ENCODE measurements around the gene CENPP. TPM values are rescaled to one million over a fixed set of nuclear protein-coding genes. Genes with fewer than 3 reads are reported as not detected.
A peak's percentile ranks its signal among the peaks of the same experiment; 100 is the strongest.
"Not testable (repeated sequence)": the region's sequence is repeated elsewhere in the genome, so short reads cannot be mapped to it uniquely, and the experiment has no call there.

Gene CENPP
- polyA plus RNA-seq, 3 donors from 2014 or later, result 4.5 to 9.7 (median 4.7) TPM

DNA sequence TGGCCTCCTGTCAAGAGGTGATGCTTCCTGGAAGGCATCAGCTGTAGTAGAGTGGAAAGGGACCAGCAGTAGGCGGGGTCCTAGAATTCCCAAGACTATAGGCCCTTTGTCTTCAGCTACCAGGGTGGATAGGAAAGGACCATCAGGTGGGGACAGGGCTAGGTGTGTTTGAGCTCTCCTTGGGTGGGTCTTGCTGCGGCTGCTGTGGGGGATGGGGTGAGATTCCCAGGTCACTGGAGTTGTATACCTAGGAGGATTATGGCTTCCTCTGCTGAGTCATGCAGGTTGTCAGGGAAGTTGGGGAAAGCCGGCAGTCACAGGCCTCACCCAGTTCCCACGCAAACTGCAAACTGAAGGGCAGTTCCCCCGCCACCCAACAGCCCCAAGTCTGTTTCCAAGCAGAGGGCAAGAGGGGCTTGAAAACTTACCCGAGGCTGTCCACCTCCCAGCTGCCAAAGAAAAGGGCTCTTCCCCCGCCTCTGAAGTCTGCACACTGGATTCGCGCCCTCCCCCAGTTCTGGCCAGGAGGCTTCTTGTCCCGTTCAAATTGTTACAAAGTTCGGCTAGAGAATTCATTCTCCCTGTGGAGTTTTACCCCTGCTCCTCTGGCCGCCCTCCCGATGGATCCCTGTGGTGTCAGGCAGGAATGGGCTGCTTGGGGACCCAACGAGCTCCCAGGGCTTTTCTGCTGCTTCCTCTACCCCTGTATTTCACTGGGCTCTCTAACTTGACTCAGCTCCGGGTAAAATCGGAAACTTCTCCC lies 233.0 kb downstream of the CENPP start:
- no peaks in the 10 kb centered on the region for H3K9me3 Mint-ChIP-seq
- peaks cover 0 to 4% of the 10 kb centered on the region in 2 donors for H3K4me1 Mint-ChIP-seq
- no peak overlapping the region for H3K4me3 Mint-ChIP-seq
- no peaks in the 10 kb centered on the region for H3K27me3 Mint-ChIP-seq (ENCODE audit: low read depth in 3 of 3)
- DNase-seq, result no peak
- peaks cover 0 to 6% (median 0%) of the 10 kb centered on the region in 3 donors for H3K36me3 Mint-ChIP-seq
- H3K27ac Mint-ChIP-seq, result no peak overlapping the region

DNA sequence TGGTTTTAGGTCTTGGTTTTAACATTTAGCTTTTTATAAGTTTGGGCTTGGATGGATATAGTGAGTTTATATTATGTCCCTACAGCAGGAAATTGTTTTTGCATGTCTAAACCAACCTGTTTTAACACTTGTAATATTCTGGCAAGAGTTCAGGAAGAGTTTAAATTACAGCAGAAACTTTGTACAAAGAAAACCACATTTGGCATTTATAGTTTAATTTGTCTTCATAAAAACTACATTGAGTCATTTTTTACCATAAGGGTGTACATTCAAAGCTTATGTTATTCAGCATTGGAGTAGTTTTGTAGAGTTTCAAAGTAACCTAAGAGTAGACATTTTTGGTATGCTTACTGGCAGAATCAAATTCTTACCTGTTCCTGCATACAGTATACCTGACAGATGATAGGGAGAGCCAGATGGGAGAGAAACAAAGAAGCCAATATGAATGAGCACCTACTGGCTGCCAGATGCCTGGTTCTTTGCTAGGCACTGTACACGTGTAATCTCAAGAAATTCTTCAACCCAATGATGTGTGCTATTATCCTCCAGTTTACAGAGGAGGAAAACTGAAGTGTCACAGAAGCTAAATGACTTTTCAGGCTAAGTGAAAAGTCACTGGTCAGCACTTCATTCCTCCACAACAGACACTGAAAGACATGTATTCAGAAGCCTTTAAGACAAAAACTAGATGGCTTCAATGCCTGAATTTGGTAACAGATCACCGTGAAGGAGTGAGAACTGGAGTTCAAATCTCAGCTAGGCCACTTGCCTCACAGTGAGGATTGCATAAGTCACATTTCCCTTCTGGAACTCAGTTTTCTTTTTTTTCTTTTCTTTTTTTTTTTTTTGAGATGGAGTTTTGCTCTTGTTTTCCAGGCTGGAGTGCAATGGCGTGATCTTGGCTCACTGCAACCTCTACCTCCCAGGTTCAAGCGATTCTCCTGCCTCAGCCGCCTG lies 235.9 kb downstream of the CENPP start:
- Mint-ChIP-seq H3K27ac (no peak overlapping the region), H3K9me3 (peaks cover 0 to 5% (median 0%) of the 10 kb centered on the region in 6 donors), H3K36me3 (peaks cover 0 to 3% (median 0%) of the 10 kb centered on the region in 3 donors), H3K4me3 (no peak overlapping the region), H3K4me1 (peaks cover 0 to 4% of the 10 kb centered on the region in 2 donors), H3K27me3 (ENCODE audit: low read depth in 3 of 3) (no peaks in the 10 kb centered on the region)
- DNase-seq, result no peak

DNA sequence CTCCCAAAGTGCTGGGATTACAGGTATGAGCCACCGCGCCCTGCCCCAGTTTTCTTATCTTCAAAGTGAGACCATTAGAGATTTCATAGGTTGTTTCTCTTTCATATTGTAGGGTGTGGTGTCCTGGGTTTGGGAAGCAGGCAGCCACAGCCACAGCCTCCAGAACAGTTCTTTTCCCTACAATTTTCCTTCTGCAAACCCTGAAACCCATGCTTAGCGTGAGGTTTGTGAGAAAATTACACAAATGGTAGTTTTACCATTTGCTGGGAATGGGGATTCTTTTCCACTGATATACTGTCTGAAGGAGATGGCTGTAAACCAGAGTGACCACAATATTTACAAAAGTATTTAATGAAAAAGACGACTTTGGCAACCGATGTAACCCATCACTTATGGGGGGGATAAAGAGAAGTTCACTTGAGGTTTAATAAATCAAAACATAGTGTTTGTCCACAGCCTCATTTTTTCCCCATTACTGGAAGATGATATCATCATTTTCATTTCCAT lies 236.8 kb downstream of the CENPP start:
- H3K4me3 Mint-ChIP-seq, result no peak overlapping the region
- no peak for DNase-seq
- H3K4me1 Mint-ChIP-seq, result peaks cover 0 to 4% of the 10 kb centered on the region in 2 donors
- H3K27me3 Mint-ChIP-seq (ENCODE audit: low read depth in 3 of 3), result no peaks in the 10 kb centered on the region
- H3K27ac Mint-ChIP-seq, result no peak overlapping the region
- peaks cover 0 to 10% (median 0%) of the 10 kb centered on the region in 6 donors for H3K9me3 Mint-ChIP-seq
- H3K36me3 Mint-ChIP-seq, result peaks cover 0 to 3% (median 0%) of the 10 kb centered on the region in 3 donors

DNA sequence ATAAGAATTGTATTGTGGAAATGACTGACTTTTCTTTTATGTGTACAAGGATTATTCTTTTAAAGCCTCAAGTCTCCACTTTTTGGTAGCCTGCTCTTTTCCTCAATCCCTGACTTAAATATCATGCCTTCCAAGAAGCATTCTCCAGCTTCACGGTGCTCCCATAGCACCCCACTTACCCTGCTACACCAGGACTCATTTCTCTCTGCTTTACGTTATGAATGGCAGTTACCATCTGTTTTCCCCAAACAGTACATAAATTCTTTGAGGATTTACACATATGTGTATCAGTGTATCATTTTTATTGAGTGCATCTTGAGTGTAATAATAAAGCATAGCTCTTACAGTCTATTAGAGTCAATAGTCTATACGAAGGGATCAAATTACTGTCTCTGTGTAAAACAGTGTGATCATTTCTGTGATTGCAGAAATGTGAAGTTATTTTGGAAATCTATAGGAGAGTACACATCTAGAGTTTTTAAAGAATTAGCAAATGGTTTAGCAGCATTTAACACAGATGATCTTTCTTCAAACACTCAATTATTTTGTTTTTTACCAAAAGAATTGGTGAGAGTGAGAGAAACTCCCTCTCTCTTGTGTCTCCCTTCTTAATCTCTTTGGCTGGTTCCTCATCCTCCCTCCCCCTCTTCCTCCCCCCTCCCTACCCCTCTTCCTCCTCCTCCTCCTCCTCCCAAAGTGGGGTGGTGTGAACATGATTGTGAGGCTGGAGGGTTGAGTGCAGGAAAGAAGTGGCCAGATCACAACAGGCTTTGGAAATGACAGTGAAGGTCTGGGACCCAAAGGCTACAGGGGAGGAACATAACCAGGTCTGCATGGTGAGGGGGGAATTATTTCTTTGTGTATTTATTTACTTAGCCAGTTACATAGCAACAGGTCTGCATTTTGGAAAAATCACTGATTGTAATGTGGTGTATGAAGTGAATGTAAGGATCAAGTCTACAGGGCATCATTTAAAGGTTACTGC lies 237.7 kb downstream of the CENPP start:
- no peaks in the 10 kb centered on the region for H3K27me3 Mint-ChIP-seq (ENCODE audit: low read depth in 3 of 3)
- peaks cover 0 to 10% (median under 1%) of the 10 kb centered on the region in 6 donors for H3K9me3 Mint-ChIP-seq
- no peak overlapping the region for H3K4me3 Mint-ChIP-seq
- no peak for DNase-seq
- H3K36me3 Mint-ChIP-seq, result peaks cover 0 to 3% (median 0%) of the 10 kb centered on the region in 3 donors
- H3K27ac Mint-ChIP-seq, result peak overlapping the region in 1 of 6 donors; percentile 63
- peaks cover 0 to 4% of the 10 kb centered on the region in 2 donors for H3K4me1 Mint-ChIP-seq

DNA sequence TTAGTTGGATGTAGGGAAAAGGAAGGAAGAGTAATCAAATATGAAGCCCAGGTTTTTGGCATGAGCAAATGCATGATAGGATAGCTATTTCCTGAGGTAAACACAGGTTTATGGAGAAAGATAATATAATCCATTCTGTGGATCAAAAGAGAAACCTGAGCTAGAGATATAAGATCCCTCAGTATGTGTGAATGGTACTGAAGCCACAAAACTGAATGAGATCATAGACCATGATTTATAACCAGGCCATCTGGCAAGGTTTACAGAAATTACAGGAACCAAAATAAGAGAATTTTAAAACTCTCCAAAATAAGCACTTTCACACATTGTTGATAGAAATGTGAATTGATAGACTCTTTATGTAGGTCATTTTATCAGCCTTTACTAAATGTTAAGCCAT lies 238.8 kb downstream of the CENPP start:
- H3K27ac Mint-ChIP-seq, result no peak overlapping the region
- peaks cover 0 to 10% (median under 1%) of the 10 kb centered on the region in 6 donors for H3K9me3 Mint-ChIP-seq
- H3K36me3 Mint-ChIP-seq, result peaks cover 0 to 3% (median 0%) of the 10 kb centered on the region in 3 donors
- DNase-seq, result no peak
- H3K27me3 Mint-ChIP-seq (ENCODE audit: low read depth in 3 of 3), result no peaks in the 10 kb centered on the region
- H3K4me3 Mint-ChIP-seq, result no peak overlapping the region
- H3K4me1 Mint-ChIP-seq, result peaks cover 0 to 4% of the 10 kb centered on the region in 2 donors

DNA sequence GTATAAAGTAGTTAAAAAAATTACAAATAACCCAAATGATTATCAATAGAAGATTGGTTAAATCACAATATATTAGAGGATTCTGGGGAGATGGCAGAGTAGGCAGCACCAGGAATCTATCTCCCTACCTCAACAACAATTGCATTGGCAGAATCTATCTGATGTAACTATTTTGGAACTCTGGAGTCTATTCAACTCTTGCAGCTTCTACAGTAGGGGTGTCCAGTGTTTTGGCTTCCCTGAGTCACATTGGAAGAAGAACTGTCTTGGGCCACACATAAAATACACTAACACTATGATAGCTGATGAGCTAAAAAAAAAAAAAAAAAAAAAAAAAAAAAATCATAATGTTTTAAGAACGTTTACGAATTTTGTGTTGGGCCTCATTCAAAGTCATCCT lies 239.2 kb downstream of the CENPP start:
- peaks cover 0 to 4% of the 10 kb centered on the region in 2 donors for H3K4me1 Mint-ChIP-seq
- no peak overlapping the region for H3K27ac Mint-ChIP-seq
- H3K27me3 Mint-ChIP-seq (ENCODE audit: low read depth in 3 of 3), result no peaks in the 10 kb centered on the region
- peaks cover 0 to 10% (median under 1%) of the 10 kb centered on the region in 6 donors for H3K9me3 Mint-ChIP-seq
- H3K36me3 Mint-ChIP-seq, result peaks cover 0 to 3% (median 0%) of the 10 kb centered on the region in 3 donors
- H3K4me3 Mint-ChIP-seq, result no peak overlapping the region
- DNase-seq, result no peak

DNA sequence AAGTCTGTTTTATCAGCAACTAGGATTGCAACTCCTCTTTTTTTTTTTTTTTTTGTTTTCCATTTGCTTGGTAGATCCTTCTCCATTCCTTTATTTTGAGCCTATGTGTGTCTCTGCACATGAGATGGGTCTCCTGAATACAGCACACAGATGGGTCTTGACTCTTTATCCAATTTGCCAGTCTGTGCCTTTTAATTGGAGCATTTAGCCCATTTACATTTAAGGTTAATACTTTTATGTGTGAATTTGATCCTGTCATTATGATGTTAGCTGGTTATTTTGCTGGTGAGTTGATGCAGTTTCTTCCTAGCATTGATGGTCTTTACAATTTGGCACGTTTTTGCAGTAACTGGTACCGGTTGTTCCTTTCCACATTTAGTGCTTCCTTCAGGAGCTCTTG lies 246.1 kb downstream of the CENPP start:
- H3K4me1 Mint-ChIP-seq; H3K27me3 Mint-ChIP-seq (ENCODE audit: low read depth in 3 of 3); H3K36me3 Mint-ChIP-seq; H3K4me3 Mint-ChIP-seq; DNase-seq; H3K27ac Mint-ChIP-seq: not testable (repeated sequence)
- H3K9me3 Mint-ChIP-seq, result peaks cover 0 to 12% (median 3%) of the 10 kb centered on the region in 6 donors

DNA sequence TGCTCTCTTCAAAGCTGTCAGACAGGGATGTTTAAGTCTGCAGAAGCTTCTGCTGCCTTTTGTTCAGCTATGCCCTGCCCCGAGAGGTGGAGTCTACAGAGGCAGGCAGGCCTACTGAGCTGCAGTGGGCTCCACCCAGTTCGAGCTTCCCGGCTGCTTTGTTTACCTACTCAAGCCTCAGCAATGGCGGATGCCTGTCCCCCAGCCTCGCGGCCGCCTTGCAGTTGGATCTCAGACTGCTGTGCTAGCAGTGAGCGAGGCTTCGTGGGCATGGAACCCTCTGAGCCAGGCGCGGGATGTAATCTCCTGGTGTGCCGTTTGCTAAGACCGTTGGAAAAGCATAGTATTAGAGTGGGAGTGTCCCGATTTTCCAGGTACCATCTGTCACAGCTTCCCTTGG lies 247.9 kb downstream of the CENPP start:
- not testable (repeated sequence) for H3K27ac Mint-ChIP-seq; DNase-seq; H3K27me3 Mint-ChIP-seq (ENCODE audit: low read depth in 3 of 3); H3K4me1 Mint-ChIP-seq; H3K36me3 Mint-ChIP-seq; H3K4me3 Mint-ChIP-seq
- peaks cover 0 to 10% (median 2%) of the 10 kb centered on the region in 6 donors for H3K9me3 Mint-ChIP-seq

DNA sequence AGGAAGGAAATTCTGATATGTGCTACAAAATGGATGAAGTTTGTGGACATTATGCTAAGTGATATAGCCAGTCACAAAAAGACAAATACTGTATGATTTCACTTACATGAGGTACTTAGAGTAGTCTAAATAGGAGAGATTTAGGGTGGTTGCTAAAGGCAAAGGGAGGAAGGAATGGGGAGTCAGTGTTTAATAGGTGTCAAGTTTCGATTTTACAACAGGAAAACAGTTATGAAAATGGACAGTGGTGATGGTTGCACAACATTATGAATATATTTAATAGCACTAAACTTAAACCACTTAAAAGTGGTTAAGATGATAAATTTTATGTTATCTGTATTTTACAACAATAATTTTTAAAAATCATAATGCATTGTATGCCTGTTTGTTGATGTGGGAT lies 250.4 kb downstream of the CENPP start:
- Mint-ChIP-seq H3K4me3 (no peak overlapping the region), H3K27me3 (ENCODE audit: low read depth in 3 of 3) (peaks cover 0 to 4% (median 0%) of the 10 kb centered on the region in 3 donors), H3K36me3 (no peaks in the 10 kb centered on the region), H3K9me3 (peaks cover 0 to 9% (median 1%) of the 10 kb centered on the region in 6 donors), H3K27ac (no peak overlapping the region), H3K4me1 (no peaks in the 10 kb centered on the region)
- no peak for DNase-seq

DNA sequence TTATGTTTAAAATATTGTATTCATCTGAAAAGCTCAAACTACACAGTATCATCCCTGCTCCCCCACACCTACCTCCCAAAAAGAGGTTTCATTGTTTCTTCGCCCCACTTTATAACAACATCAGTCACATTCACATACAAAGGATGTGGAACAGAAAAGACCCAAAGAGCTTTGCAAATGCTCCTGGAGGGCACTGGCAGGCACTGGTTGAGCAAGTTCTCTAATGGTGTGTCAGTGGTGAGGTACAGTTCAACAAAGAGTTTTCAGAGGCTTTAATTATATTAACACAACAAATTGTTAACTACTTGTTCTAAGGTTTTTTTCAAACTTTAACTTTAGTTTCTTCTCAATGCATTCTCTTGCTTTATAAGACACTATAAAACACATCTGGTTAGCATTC lies 264.2 kb downstream of the CENPP start:
- Mint-ChIP-seq H3K27me3 (ENCODE audit: low read depth in 3 of 3) (no peaks in the 10 kb centered on the region), H3K9me3 (no peaks in the 10 kb centered on the region), H3K27ac (no peak overlapping the region), H3K4me1 (no peaks in the 10 kb centered on the region), H3K4me3 (no peak overlapping the region), H3K36me3 (peaks cover 0 to 7% (median 0%) of the 10 kb centered on the region in 3 donors)
- DNase-seq, result no peak

DNA sequence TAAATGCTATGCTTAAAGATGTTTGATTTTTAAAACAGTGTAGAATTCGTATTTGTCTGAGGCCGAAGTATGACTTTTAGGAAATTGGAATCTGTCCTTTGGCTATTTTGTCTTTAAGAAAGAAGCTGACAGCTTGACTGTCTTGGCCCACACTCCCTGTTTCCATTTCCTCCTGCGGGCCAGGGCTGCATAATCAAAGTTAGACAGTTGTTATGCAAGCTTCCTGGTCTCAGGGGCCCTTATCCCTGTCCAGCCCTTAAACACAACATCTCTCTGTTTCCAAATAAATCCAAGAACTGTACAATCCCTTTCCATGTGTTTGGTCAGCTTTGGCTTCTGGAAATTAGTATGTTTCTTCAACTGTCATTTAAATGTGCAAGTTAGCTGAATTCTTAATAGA lies 264.6 kb downstream of the CENPP start:
- H3K4me1 Mint-ChIP-seq, result no peaks in the 10 kb centered on the region

DNA sequence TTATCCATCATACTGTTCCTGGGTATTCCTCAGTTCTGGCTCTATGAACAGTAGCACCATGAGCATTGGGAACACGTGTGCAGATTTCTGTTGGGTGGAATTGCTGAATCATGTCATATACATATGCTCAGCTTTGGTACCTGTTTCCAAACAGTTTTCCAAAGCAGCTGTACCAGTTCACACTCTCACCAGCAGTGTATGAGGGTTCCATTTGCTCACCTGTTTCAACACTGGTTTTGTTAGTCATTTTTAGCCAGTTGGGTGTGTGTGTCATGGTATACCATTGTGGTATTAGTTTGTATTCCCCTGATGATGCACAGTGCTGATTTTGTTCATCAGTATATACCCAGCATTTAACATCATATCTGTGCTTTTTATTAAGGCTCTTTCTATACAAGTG lies 266.8 kb downstream of the CENPP start:
- no peak overlapping the region for H3K27ac Mint-ChIP-seq
- no peak overlapping the region for H3K4me3 Mint-ChIP-seq
- no peak for DNase-seq
- no peaks in the 10 kb centered on the region for H3K9me3 Mint-ChIP-seq
- H3K36me3 Mint-ChIP-seq, result no peaks in the 10 kb centered on the region
- no peaks in the 10 kb centered on the region for H3K4me1 Mint-ChIP-seq
- H3K27me3 Mint-ChIP-seq (ENCODE audit: low read depth in 3 of 3), result no peaks in the 10 kb centered on the region

More for the DNA sequence above, 264.6 kb downstream of the CENPP start:
- Mint-ChIP-seq H3K27ac (no peak overlapping the region), H3K4me3 (no peak overlapping the region), H3K9me3 (no peaks in the 10 kb centered on the region), H3K36me3 (peaks cover 0 to 5% (median 0%) of the 10 kb centered on the region in 3 donors), H3K27me3 (ENCODE audit: low read depth in 3 of 3) (no peaks in the 10 kb centered on the region)
- no peak for DNase-seq

Data from immature natural killer cell (primary cell).